HG03354 (cell line): ENCODE measurements around the gene CAMK1G.
A peak's percentile ranks its signal among the peaks of the same experiment; 100 is the strongest.

Experiments
- ATAC-seq: cut with Tn5 transposase; IDR thresholded peaks from one replicate; pipeline ENCODE4 v1.9.1; 2021; ENCODE audit warnings: mild to moderate bottlenecking; ENCODE audit not compliant: unreplicated experiment, poor library complexity, severe bottlenecking

Gene CAMK1G

DNA sequence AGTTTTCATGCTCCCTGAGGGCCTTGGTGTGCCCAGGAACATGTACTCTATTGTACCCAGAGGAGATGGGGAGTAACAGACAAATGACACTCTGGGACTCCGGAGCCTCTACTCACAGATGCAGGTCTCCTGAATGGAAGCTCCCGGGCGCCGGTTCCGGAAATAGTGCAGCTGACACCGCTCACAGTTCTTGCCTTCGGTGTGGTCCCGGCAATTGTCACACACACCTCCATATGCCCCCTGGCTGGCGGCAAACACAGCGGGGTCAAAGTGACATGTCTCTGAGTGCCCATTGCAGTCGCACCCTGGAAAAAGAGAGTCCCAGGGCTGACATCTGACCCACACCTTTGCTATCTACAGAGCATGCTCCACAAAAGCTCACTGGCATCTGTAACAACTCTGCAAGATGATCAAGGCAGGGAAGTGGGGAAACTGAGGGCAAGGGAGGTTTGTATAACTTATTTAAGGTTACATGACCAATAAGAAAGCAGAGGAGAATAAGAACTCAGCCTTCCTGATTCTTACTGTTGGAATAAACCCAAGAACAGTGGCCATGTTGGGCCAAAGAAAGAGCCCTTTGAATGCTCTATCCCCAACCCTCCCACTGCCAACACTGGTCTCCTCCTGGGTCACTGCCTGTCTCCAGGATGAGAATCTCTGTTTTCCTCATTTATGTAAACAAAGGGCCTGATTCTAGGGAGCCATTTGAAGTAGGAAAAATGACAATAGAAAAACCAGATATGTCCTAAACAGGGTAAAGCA, 46.3 kb downstream of the CAMK1G start:
- no peak for ATAC-seq

- no peak for ATAC-seq
Observed at GRCh38 chr1:209630383-209631225, 47.1 kb downstream of the CAMK1G start.

DNA sequence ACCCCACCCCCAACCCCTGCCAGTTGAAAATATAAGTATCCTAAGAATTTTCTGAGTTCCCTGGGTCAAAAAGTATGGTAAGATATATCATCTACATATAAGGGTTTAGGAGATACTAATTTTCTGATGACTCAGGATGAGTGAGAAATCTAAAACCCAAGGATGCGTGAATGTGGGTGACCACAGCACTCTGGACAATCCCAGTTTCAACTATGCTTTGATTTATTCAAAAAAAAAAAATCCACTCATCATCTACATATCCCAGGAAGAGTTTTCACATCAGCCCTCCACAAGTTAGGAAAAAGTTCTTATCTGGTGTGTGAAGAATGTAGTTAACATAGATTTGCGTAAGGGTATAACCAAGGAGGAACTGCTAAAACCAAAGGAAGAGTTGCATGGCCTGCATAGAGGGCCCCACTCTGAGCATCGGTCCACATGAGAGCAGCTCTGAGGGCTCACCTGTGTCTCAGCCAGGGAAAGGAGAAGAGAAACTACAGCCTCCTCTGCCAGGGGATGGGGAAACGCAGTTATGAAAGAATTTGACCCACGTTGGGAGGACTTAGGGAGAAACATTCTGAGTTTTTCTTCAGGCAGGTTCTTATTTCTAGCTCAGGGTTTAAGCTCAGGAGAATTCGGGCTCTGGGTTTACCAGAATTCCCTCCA, 50.0 kb downstream of the CAMK1G start:
- ATAC-seq: no peak

DNA sequence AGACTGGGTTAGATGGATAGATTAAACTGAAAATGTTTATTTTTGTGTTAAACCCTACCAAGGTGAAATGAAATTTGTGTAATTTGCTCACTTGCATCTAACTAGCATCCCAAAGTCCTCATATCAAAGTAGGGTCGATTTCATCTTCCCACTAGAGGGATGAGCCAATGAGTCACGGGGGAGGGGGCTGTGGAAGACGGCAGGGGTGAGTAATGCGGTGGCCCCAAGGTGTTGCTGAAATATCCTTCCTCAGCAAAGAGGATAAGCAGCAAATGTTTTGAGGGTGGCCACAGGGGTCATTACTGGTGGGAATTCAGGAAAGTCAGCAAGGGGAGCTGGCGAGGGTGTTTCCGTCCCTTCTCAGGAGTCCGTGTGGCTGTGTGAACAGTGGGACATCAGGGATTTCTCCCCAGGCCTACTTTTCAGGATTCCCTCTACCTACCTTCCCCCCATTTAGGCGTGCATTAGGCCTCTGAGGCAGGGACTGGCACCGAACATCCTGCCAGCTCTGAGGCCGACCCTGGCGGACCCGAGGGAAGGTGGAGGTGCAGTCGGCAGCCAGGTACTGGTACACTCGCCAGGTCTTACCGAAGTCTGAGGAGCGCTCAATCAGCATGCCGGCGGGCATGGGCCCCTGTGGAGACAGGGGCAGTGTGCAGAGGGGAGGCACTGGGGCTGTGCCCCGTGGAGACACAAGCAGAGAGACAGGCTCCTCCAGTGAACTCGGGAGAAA, 50.7 kb downstream of the CAMK1G start:
- ATAC-seq: no peak

- ATAC-seq: no peak
Observed at GRCh38 chr1:209635850-209636249, 52.3 kb downstream of the CAMK1G start.

- ATAC-seq: no peak
Observed at GRCh38 chr1:209641832-209642172, 58.3 kb downstream of the CAMK1G start.

- no peak for ATAC-seq
Observed at GRCh38 chr1:209642816-209643215, 59.3 kb downstream of the CAMK1G start.

DNA sequence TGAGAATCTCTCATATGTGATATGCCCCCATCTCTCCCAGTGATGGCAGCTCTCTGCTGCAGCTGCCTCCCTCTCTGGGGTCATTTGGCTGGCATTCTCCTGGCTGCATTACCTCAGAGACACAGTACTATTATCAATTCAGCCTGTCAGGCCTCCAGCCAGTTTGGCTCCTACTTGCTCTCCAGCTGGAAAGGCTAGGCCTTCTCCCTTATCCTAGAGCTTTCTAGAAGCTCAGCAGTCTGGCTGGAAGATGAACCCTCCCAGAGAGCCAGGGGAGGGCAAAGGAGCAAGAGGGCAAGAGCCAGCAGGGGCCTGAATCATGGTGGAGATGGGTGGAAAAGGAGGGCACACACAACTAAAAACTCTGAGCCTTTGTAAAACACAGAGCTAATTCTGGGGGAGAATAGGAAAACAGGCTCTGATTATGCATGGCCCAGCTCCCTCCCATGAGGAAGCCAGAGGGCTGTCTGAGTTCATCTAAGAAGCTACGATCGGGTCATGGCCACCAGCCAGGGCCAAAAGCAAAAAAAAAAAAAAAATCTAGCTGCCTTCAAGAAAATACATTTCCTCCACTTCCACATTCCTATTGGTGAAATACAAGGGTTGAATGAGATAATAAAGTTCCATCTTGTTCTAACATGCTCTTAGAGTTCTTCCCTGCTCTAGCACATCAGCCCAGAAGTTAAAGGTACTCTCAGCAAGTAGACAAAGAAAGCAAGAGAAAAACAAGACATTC, 59.9 kb downstream of the CAMK1G start:
- no peak for ATAC-seq

- ATAC-seq: no peak
Observed at GRCh38 chr1:209645574-209646452, 62.3 kb downstream of the CAMK1G start.

DNA sequence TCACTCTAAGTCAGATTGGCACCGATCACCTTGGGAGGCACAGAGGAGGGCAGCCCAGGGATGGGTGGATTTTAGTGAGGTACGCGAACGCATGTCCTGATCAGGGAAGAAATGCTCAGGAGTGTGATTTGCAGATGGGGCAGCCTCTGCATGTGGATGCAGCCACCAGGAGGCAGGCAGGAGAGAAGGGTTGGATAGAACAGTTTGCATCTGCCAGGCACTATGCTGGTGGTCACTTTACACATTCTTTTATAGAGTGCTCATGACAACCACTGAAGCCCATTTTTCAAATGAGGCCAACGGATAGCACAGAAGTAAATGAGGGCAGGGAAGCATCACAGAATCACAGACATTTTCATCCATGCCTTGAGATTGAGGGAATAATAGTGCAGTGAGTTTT, 63.0 kb downstream of the CAMK1G start:
- no peak for ATAC-seq

GRCh38 chr1:209647156-209647555, 63.6 kb downstream of the CAMK1G start:
- no peak for ATAC-seq

DNA sequence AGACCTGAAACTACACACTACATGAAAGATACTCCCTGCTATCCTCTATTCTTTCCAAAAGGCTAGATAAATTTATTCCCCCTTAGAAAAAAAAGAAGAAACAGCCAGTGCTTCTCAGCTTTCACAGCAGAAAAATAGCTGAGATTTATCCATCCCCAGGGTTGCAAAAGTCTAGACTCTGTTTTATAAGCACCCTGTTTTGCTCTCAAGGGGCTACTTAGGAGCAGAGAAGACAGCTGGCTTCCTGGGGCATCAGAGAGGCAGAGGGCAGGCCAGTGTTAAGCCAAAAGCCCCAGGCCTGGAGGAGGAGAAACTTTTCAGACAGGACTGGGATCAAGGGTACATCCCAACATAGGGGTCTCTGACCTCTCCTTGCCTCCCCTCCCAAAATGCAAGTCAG, 64.8 kb downstream of the CAMK1G start:
- ATAC-seq: no peak

GRCh38 chr1:209648931-209649776, 65.6 kb downstream of the CAMK1G start:
- ATAC-seq: no peak

- ATAC-seq: no peak
Observed at GRCh38 chr1:209650454-209650853, 66.9 kb downstream of the CAMK1G start.

- peak; percentile 71 for ATAC-seq
Observed at GRCh38 chr1:209651138-209651587, 67.6 kb downstream of the CAMK1G start.

- no peak for ATAC-seq
Observed at GRCh38 chr1:209652121-209652735, 68.7 kb downstream of the CAMK1G start, which contains the start of gene LAMB3. TSS of gene LAMB3 (minus strand) at chr1:209652425. CDS start at chr1:209650944, 1,481 bp downstream.

GRCh38 chr1:209652873-209653401, 69.4 kb downstream of the CAMK1G start:
- ATAC-seq: no peak
